ENCODE results near the gene GAD2. TPM values are rescaled to one million over a fixed set of nuclear protein-coding genes. Genes with fewer than 3 reads are reported as not detected.

GAD2 gene
- polyA plus RNA-seq (ENCODE audit: insufficient read depth in 1 of 5, insufficient read length in 5 of 5, low replicate concordance in 1 of 5): not detected
- long read RNA-seq, donor 1: 0 reads
- long read RNA-seq, donor 2: 0 reads
- long read RNA-seq, donor 3: 0 reads
- long read RNA-seq, donor 4: 0 reads
- long read RNA-seq, donor 5: 0 reads
- long read RNA-seq, donor 6: 0 reads
- long read RNA-seq, donor 7: 0 reads
- long read RNA-seq, donor 8: 0 reads

DNA sequence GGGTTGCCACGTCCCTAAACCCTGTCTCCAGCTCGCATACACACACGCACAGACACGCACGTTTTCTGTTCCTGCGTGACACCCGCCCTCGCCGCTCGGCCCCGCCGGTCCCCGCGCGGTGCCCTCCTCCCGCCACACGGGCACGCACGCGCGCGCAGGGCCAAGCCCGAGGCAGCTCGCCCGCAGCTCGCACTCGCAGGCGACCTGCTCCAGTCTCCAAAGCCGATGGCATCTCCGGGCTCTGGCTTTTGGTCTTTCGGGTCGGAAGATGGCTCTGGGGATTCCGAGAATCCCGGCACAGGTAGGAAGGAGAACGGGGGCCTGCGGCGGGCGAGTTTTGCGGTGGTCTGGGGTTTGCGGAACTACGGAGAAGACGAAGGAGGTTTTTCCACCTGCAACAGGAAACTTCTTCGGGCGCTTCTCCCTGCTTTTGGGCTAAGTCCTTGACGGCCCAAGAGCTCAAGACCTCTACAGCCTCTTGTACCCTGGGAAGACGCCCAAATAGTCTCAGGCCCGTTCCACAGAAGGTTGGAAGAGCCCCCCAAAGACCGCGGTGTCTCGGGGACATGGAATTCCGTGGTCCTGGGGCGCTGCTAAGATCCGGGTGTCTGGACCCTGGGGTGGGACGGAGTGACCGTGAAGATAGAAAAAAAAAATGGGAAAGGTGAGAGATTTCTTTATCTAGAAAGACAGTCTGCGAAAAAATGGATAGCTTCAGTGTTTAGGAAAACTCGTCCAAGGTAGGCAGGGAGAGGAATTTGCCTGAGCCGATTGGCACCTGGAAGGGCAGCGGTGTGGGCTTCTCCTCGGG is at the start of gene GAD2:
GAD2 (plus strand) TSS at position 190 of the 811 bp plus-strand sequence; CDS start at position 226, 36 bp downstream.
- DNase-seq: no peak

GRCh38 chr10:26169466-26169865 is 47.1 kb upstream of the GAD2 start:
- DNase-seq: no peak

GRCh38 chr10:26172131-26172530 is 44.4 kb upstream of the GAD2 start:
- DNase-seq: no peak

GRCh38 chr10:26173837-26174236 is 42.7 kb upstream of the GAD2 start:
- no peak for DNase-seq

DNA sequence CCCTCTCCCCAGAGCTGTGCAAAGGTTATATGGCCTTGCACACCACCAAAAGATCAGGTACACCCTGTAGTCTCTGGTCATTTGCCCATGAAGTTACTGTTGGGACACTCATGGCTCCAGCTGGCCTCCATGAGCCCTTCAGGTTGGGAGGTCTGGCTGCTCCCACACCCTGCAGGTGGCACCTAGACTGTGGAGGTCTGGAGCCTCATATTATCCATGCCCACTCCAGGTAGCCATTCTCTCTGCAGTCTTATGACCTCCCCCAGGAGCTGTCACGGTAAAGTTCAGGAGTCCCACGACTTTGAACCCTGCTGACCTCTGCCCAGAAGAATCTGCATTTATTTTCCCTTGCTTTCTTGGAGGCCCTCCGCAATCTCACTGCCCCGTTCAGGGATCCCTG is 39.2 kb upstream of the GAD2 start:
- DNase-seq: no peak

DNA sequence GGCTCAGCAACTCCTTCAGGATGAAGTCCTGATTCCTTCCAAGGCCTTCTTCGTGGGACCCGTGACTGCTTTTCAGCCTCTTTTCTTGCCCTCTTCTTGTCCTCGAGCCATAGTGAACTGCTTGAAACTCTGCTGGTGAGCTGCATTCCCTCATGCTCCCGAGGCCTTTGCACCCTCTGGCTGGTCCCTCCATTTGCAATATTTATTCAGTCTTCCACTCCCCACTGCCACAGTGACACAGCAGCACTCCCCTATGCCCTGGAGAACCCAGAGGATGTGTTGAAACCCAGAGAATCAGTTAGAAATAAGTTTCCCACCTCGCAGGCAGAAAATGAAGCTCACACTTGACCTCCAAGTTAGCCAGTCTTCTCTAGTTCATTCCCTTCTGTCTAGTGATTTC is 22.3 kb upstream of the GAD2 start:
- no peak for DNase-seq

DNA sequence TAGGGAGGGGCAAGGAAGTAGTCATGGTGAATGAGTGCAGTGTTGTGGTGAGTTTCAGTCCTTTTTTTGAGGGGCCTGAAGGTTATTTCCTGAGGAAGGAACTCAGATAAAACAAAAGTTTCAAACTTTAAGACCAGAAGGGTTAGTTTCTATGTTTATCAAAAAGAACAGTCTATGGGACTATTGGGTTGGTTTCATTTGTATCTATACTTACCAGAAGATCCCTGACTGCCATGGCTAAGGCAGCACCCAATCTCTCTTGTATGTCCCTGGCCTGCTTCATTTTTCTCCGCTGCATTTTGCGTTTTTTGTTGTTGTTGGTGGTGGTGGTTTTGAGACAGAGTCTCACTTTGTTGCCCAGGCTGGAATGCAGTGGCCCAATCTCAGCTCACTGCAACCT is 19.3 kb upstream of the GAD2 start:
- DNase-seq: no peak

DNA sequence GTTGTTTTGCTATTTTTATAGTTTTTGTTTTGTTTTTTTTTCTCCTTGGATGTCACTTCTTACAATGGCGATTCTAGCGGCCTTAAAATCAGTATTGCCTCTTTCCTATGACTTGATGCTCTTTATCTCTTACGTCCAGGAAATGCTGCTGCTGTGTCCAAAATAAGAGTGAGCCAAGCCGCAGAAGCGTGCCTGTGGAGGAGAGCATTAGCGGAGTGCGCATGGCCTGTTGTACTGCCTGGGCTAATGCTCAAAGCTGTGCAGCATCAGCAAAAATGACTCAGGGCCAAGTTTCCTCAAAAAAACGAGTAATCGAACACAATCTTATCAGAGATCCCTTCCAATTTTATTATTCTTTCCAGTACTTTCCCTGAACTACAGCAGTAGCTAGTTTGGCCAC is 18.5 kb upstream of the GAD2 start:
- no peak for DNase-seq

GRCh38 chr10:26199841-26200240 is 16.7 kb upstream of the GAD2 start:
- DNase-seq: no peak

DNA sequence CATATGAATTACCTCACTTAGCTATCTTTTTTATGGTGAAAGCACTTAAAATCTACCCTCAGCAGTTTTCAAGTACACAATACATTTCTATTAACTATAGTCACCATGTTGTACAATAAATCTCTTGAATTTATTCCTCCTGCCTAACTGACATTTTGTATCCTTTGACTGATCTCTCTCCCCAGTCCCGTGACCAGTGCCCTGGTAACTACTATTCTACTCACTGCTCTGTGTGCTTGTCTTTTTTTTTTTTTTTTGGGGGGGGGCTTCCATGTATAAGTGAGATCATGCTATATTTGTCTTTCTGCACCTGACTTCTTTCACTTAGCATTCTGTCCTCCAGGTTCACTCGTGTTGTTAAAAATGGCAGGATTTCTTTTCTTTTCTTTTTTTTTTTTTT is 11.4 kb upstream of the GAD2 start:
- no peak for DNase-seq

- no peak for DNase-seq
Measured at GRCh38 chr10:26211781-26212444, 4.7 kb upstream of the GAD2 start.

DNA sequence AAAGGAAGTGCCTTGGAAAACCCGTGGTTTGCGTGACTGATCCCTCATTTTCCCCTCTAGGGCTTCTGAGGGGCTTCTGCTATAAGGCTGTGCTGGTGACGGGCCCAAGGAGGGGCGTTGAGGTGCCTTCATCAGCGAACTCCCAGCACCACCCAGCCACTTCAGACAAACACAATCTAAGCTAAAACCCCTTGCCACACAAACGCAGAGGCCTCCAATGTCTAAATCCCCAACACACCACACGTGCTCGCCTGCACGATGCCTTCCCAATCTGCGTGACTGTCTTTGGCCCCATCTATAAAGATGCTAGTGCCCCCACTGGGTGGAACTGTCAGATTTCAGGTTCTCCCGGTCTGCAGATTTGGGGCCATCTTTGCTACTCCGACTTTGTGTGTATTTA is 4.1 kb upstream of the GAD2 start:
- no peak for DNase-seq

GRCh38 chr10:26213157-26213800 is 3.3 kb upstream of the GAD2 start:
- DNase-seq: no peak

- DNase-seq: no peak
Measured at GRCh38 chr10:26214004-26214403, 2.6 kb upstream of the GAD2 start.

DNA sequence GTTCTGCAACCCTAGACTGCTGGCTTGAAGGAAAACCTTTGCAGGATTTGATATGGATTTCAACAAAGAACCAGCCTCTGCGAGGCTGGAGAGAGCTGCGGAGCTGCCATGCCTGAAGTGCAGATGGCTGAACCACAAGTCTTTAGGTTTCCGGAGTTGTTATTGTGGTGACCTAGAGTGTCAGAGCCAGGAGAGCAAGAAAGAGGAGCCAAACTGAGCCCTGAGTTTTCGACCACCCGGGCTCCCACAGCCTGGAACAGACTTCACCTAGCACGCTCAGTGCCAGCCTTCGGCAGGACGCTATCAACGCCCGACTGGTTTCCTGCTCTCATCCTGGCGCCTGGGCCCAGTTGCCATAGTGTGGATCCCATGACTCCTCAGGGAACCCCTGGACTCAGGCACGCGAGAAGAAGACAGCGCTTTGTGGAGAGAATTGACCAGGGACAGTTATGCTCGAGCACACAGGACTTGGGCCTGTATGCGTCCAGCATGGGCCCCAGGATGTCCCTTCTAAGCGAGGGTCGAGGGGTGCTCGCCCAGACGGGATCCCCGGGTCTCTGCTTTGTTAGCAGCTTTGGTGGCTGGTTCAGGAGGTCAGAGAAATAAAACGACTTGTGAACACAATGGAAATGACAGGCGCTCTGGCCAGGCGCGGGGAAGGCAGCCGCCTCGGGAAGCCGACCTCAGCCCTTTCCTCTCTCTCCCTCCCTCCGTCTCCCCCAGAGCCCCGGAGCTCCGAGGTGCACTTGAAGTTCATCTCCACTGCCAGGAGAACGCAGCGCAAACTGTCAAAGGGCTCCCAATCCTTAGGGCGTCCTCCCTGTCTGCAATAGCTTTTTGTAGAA is 1.8 kb upstream of the GAD2 start:
- DNase-seq: no peak

DNA sequence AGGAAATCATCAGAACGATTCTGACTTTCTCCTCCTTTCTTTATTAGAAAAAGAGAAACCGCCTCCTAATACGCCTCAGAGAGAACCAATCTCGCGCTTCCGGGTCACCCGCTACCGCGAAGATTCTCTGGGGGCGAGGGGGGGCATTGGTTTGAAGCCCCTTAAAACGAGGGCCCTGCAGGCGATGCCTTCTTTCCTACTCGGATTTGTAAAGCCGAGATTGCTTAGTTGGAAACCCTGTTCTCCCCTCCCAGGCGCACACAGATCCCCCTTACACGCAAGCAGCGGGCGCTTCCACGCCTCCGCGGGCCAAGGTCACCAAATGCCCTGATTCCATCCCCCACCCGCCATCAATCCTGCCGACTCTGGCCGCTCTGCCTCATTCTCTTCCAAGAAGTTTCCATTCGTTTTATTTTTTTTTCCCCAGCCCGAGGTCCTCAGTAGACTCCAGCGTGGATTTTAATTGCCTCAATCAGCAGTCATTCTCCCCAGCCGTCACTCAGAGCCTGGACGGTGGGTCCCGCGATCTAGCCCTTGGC is 1.1 kb upstream of the GAD2 start:
- DNase-seq: no peak

- DNase-seq: peak; percentile 58 to 64
Measured at GRCh38 chr10:26215935-26216584, 514 bp upstream of the GAD2 start.

DNA sequence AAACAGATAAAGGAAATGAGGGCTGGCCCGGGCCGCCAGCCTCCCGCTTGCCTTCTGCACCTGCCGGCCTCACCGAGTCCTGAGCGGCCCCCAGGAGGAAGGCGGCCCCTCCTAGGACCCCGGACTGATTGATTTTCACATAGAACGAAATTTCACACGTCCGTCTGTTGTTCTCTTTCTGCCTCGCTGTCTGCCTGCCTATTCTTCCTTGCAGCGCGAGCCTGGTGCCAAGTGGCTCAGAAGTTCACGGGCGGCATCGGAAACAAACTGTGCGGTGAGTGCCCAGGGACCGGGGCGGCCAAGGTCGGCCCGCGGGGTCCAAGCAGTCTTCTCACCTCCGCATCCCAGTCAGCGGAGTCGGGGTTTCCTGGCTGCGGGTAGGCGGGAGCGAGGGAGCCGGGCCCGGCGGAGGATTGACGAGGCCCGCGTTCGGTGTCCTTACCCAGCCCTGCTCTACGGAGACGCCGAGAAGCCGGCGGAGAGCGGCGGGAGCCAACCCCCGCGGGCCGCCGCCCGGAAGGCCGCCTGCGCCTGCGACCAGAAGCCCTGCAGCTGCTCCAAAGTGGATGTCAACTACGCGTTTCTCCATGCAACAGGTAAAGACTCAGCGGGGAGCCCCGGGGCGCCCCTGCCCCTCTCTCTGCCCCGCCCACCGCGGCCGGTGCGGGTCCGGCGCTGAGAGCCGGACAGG is 967 bp downstream of the GAD2 start:
- DNase-seq: no peak

DNA sequence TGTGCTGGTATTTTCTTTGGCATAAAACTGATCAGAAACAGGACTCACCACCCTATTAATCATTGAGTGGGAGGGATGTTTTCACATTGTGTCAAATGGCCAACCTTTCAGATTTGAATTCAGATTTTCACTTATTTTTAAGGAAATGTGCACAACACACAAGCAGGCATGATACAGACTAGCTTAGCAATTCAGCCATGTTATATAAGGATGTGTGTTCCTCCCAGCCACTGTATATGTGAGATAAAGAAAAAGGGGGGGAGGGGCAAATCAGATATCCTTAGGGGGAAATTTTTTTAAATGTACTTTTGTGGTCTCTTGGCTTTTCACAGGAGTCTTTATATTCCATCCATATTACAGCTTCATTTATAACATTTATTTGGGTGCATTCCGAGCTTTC is 3.1 kb downstream of the GAD2 start:
- no peak for DNase-seq

GRCh38 chr10:26220901-26221300 is 4.3 kb downstream of the GAD2 start:
- DNase-seq: no peak

Measured in right lung (tissue), 10 donors.